ENCODE results near the gene TRPM6.

TRPM6 gene

DNA sequence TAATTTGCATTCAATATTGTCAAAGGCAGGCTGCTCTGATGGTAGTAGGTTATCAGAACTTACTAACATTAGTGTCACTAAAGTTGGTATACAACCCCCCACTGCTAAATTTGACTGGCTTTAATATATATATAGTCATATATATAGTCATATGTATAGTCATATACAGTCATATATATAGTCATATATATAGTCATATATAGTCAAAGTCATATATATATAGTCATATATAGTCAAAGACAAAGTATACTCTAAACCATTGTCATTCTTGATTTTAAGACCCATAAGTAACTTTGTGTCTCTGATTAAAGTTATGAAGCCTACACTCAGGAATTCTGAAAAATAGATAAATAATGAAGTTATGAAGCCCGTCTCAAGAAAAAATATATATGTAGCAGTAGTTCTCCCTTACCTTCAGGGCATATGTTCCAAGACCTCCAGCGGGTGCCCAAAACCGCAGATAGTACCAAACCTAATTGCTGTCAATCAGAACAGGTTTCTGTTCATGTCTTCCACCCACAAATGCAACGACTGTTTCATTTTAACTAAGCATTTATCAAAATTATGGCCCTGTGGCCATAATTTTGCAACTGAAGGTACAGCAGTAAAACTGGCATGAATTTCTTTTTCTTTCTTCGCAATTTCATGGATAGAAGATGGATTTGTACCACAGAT, 40.1 kb downstream of the TRPM6 start:
- Histone ChIP-seq H3K27me3 (no peaks in the 10 kb centered on the region), H3K9me3 (no peaks in the 10 kb centered on the region), H3K36me3 (no peaks in the 10 kb centered on the region), H3K4me3 (ENCODE audit: low read depth, low read length) (no peak overlapping the region), H3K4me1 (no peaks in the 10 kb centered on the region)
- TF ChIP-seq, protein P1, sequence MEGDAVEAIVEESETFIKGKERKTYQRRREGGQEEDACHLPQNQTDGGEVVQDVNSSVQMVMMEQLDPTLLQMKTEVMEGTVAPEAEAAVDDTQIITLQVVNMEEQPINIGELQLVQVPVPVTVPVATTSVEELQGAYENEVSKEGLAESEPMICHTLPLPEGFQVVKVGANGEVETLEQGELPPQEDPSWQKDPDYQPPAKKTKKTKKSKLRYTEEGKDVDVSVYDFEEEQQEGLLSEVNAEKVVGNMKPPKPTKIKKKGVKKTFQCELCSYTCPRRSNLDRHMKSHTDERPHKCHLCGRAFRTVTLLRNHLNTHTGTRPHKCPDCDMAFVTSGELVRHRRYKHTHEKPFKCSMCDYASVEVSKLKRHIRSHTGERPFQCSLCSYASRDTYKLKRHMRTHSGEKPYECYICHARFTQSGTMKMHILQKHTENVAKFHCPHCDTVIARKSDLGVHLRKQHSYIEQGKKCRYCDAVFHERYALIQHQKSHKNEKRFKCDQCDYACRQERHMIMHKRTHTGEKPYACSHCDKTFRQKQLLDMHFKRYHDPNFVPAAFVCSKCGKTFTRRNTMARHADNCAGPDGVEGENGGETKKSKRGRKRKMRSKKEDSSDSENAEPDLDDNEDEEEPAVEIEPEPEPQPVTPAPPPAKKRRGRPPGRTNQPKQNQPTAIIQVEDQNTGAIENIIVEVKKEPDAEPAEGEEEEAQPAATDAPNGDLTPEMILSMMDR (IDR thresholded peaks at IDR 0.05; ENCODE audit: low read depth, low read length) = no peak
- no peak for DNase-seq

DNA sequence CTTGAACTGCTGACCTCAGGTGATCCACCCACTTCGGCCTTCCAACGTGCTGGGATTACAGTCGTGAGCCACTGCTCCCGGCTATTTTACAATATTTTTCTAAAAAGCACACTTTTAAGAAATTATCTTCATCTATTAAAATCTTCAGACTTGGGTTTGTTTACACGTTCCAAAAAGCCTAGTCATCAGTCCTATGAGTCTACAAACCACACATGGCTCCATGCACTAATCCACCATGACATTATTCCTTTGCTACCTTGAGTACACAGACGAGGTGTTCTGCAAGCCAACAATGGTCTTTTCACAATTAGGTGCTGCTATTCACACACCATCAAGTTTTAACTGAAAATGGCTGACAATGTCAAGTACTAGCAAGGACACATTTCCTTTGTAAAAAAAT, 41.0 kb downstream of the TRPM6 start:
- no peaks in the 10 kb centered on the region for H3K9me3 ChIP-seq
- no peak overlapping the region for H3K4me3 ChIP-seq (ENCODE audit: low read depth, low read length)
- H3K4me1 ChIP-seq = no peaks in the 10 kb centered on the region
- H3K36me3 ChIP-seq = no peaks in the 10 kb centered on the region
- TF ChIP-seq, protein P1 (IDR thresholded peaks at IDR 0.05; ENCODE audit: low read depth, low read length) = no peak
- no peak for DNase-seq
- H3K27me3 ChIP-seq = no peaks in the 10 kb centered on the region

DNA sequence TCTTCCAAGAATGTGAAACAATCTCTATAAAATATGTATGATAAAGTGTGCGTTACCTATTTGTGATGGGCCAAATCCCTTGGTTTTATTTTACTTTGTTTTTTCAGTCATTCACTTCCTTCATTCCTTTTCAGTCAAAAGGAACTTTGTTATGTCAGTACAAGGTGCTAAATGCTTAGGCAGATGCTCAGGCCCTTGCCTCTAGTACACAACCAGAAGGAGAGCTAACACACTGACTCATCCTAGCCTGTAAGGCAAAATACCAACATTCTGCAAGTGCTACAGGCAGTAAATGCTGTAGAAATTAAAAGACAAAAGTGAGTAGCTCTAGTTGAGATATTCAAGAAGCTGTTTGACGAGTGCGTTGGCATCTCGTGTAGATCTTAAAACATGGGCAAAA, 49.4 kb downstream of the TRPM6 start:
- no peaks in the 10 kb centered on the region for H3K4me1 ChIP-seq
- no peaks in the 10 kb centered on the region for H3K9me3 ChIP-seq
- TF ChIP-seq, protein P1 (IDR thresholded peaks at IDR 0.05; ENCODE audit: low read depth, low read length) = no peak
- DNase-seq = no peak
- no peaks in the 10 kb centered on the region for H3K36me3 ChIP-seq
- H3K27me3 ChIP-seq = no peaks in the 10 kb centered on the region
- no peak overlapping the region for H3K4me3 ChIP-seq (ENCODE audit: low read depth, low read length)

DNA sequence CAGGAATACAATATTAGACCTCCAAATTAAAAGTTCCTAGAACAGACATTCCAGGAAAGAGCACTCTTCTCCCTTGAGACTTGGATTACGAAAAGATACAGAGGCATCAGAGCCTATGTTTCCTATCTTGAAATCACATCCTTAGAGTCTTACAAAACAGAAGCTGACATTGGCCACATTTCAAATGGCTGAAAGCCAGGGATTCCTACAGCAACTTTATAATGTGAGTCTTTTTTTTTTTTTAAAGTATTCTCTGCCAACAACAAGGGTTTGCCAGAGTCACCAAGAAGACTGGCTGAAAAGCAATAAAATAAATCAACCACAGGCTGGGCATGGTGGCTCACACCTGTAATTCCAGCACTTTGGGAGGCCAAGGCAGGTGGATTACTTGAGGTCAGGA, 63.1 kb downstream of the TRPM6 start:
- Histone ChIP-seq H3K27me3 (no peaks in the 10 kb centered on the region), H3K4me3 (ENCODE audit: low read depth, low read length) (no peak overlapping the region), H3K9me3 (no peaks in the 10 kb centered on the region), H3K4me1 (no peaks in the 10 kb centered on the region), H3K36me3 (no peaks in the 10 kb centered on the region)
- TF ChIP-seq, protein P1 (IDR thresholded peaks at IDR 0.05; ENCODE audit: low read depth, low read length) = no peak
- DNase-seq = no peak

DNA sequence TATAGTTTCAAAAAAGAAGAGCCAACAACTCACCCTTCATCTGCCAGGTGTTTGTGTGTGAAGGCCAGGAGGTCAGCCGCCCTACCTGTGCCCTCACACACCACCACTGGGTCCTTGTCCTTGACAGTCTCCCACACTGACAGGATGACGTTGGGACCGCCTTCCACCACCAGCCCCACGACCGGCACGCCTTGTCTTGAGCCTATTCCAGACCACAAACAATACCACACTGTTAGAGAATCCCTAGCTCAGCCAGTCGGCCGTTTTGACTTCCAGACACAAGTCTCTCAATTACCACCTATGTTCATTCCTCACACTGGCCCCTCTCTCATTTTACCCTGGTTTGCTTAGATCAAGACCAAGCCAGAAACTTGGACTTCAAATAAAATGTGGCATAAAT, 66.1 kb downstream of the TRPM6 start:
- Histone ChIP-seq H3K36me3 (no peaks in the 10 kb centered on the region), H3K9me3 (no peaks in the 10 kb centered on the region), H3K4me1 (no peaks in the 10 kb centered on the region), H3K27me3 (no peaks in the 10 kb centered on the region), H3K4me3 (ENCODE audit: low read depth, low read length) (no peak overlapping the region)
- DNase-seq = no peak
- TF ChIP-seq, protein P1 (IDR thresholded peaks at IDR 0.05; ENCODE audit: low read depth, low read length) = no peak

DNA sequence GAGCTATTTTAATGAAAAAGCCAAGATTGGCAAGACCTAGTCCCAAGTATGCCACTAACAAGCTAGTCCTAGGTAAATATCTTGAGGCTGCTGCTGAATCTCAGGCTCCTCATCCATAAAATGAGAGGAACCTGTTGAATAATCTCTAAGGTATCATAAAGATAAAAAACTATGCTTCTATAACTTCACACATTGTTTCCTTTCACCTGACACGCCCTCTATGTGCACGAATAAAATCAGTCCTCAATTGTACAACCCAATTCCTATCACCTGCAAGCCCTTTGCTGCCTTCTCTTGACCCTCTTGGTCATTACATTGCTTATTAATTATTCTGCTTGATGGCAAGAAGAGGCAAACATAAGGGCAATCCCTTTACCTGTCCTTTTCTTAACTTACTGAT, 69.9 kb downstream of the TRPM6 start:
- H3K27me3 ChIP-seq = no peaks in the 10 kb centered on the region
- TF ChIP-seq, protein P1 (IDR thresholded peaks at IDR 0.05; ENCODE audit: low read depth, low read length) = no peak
- H3K4me1 ChIP-seq = no peaks in the 10 kb centered on the region
- H3K4me3 ChIP-seq (ENCODE audit: low read depth, low read length) = no peak overlapping the region
- H3K9me3 ChIP-seq = no peaks in the 10 kb centered on the region
- no peak for DNase-seq
- H3K36me3 ChIP-seq = no peaks in the 10 kb centered on the region
